ENCODE results near the gene SLC13A1.
"Not testable (repeated sequence)": the region's sequence is repeated elsewhere in the genome, so short reads cannot be mapped to it uniquely, and the experiment has no call there.

SLC13A1 gene

DNA sequence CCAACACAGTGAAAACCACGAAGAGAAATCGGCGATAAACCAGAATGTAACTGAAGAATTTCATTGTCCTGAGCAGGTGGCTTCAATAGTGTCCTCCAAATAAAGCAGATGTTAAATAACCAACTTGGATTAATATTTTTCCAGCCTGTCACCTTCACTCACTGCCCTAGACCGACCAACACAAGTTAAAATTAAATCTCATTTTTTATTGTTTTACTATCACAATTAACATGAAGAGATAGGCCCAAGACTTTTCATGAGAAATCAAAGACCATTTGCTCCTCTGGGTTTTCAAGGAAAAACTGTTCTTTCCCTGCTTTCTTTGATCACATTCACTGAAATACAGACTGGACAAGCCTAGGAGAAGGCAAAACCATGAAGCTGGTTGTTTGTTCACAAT is at the start of gene SLC13A1:
SLC13A1 (minus strand) TSS at position 87 of the 400 bp plus-strand sequence; CDS start at position 64, 23 bp downstream.
- DNase-seq (ENCODE audit: low spot score), result no peak

DNA sequence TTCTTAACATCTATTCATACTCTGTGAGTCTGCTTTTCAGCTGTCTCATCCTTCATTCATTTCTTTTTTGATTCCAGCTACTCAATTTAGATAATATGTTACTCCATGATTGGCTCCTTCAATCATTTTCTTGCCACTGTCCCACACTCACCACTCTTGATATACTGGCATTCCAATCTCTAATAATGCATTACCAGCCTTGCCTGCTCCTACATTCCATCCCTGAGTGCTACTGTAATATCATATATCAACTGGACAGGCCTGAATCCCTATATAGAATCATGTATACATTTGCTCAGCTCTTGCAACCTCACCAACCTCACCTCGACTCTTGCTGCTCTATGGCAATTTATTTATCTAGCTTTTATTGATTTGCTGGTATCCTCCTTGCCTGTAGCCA is 45.0 kb upstream of the SLC13A1 start:
- no peak for DNase-seq (ENCODE audit: low spot score)

GRCh38 chr7:123242467-123243092 is 42.8 kb upstream of the SLC13A1 start:
- peak; percentile 64 for DNase-seq (ENCODE audit: low spot score)

GRCh38 chr7:123241809-123242208 is 42.0 kb upstream of the SLC13A1 start:
- no peak for DNase-seq (ENCODE audit: low spot score)

GRCh38 chr7:123231021-123232000 is 31.5 kb upstream of the SLC13A1 start:
- no peak for DNase-seq (ENCODE audit: low spot score)

- peak; percentile 14 for DNase-seq (ENCODE audit: low spot score)
Observed at GRCh38 chr7:123230603-123231002, 30.8 kb upstream of the SLC13A1 start.

DNA sequence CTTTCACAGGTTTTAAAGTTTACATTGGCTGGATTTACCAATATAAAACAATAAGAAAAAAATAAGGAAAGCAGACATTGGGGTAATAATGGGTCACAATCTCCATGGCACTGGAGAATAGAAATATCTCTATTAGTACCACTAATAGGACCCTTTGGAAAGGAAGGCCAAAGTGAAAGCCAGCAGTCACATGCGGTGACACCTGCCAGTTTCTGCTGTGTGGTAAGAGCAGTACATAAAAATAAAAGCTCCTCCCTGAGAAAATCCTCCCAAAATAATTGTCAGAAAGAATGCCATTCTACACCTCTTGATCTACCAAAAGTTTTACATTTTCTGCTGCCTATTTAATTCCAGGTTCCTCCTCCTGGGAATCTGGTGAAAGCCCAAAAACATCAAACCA is 30.4 kb upstream of the SLC13A1 start:
- no peak for DNase-seq (ENCODE audit: low spot score)

DNA sequence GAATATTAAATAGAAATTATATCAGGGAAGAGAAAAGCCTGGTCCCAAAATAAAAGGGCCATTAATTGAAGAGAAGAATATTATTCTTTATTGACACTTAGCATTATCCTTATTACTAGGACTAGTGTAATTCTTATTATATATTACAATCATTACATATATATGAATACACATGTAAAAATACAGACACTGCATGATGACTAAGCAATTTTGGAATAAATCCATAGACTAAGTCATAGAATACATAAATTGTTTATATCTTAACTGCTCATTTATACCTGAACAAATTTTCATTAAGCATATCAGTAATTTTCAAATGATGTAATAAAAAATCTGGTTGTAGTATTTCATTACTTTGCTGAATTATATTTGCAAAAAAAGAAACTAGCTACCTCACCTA is 29.7 kb upstream of the SLC13A1 start:
- DNase-seq (ENCODE audit: low spot score), result no peak

DNA sequence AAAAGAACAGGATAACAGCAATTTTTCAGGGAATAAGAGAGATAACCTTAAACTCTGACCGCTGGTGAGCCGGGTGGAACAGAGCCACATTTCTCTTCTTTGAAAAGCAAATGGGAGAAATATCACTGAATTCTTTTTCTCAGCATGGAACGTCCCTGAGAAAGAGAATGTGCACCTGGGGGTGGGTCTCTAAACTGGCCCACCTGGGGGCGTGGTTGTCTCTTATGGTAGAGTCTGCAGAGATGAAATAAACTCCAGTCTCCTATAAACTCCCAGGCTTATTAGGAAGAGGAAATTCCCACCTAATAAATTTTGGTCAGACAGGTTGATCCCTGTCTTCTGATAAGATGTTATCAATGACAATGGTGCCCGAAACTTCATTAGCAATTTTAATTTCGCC is 27.9 kb upstream of the SLC13A1 start:
- not testable (repeated sequence) for DNase-seq (ENCODE audit: low spot score)

DNA sequence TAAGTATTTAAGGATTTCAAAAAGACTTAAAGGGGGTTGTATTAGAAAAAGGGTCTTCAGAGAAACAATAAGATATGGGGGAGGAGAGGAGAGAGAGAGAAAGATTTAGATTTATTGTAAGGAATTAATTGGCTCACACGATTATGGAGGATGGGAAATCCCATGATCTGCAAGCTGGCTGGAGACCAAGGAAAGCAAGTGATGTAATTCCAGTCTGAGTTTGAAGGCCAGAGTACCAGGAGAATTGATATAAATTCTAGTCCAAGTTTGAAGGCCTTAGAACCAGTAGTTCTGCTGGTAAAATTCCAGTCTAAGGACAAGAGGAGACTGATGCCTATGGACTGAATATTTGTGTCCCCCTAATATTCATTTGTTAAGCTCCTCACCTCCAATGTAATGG is 20.6 kb upstream of the SLC13A1 start:
- peak; percentile 19 for DNase-seq (ENCODE audit: low spot score)

GRCh38 chr7:123218866-123219265 is 19.1 kb upstream of the SLC13A1 start:
- no peak for DNase-seq (ENCODE audit: low spot score)

GRCh38 chr7:123216825-123217224 is 17.1 kb upstream of the SLC13A1 start:
- no peak for DNase-seq (ENCODE audit: low spot score)

- no peak for DNase-seq (ENCODE audit: low spot score)
Observed at GRCh38 chr7:123215350-123215749, 15.6 kb upstream of the SLC13A1 start.

DNA sequence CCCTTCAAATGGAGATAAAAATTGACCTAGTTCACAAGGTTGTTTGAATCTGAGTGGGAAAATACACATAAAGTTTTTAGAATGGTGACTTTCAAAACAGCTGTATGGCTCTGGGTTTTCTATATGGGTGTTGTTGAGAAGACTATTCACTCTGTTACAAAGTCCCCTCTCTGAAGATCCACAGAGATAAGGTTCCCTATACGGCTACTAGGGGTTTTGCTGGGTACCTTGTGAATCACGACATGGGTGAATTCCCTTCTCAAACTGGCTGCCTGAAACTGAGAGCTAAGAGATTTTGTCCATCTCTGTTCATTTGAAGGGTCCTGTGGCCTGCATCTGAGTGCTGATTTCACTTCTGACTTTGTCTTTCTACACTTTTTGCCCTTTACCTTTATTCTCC is 11.8 kb upstream of the SLC13A1 start:
- DNase-seq (ENCODE audit: low spot score), result no peak

DNA sequence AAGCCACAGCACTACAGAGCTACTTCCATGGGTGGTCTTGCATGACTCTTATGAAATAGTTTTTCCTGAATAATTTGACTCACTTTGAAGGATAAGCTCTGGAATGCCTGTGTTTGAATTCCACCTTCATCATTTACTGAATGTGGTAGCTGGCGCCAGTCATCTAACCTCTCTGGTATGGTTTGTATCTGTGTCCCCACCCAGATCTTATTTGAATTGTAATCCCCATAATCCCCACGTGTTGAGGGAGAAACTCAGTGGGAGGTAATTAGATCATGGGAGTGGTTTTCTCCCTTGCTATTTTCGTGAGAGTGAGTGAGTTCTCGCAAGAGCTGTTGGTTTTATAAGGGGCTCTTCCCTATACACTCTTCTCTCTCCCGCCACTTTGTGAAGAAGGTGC is 11.2 kb upstream of the SLC13A1 start:
- DNase-seq (ENCODE audit: low spot score), result no peak

DNA sequence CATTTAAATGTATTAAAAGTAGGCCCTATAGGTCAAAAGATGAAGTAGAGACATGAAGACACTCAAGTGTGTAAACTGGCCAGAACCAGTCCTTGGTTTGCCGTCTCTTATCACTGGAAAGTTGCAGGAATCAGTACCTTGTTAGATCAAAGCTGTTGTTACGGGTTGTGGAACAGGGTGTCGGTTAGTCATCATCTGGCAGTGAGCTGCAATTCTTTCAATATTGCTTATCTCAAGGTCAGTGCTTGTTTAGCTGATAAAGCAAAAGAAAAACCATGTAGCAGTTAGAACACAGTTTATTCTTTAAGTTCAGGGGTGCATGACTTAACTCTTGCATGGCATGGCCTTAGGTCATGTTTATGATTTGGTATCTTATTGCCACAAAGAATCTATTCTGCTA is 10.0 kb upstream of the SLC13A1 start:
- no peak for DNase-seq (ENCODE audit: low spot score)

DNA sequence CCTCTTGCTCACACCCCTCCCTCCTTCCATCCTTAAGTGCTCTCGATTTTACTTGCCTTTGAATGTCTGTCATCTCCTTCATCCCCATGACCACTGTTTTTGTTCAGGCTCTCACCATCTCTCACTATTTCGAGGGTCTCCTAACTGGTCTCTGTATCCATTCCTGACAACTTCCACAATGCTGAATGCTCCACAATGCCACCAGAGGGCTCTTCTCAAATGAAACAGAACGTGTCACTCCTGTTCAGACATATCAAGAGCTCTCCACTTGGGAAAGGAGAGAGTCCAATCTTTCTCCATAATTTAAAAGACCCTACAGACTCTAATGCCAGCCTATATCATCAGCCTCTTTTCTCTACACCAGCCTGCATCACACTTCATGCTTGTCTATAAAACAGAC is 9.0 kb upstream of the SLC13A1 start:
- DNase-seq (ENCODE audit: low spot score), result no peak

- DNase-seq (ENCODE audit: low spot score), result peak; percentile 27
Observed at GRCh38 chr7:123204206-123204835, 4.6 kb upstream of the SLC13A1 start.

DNA sequence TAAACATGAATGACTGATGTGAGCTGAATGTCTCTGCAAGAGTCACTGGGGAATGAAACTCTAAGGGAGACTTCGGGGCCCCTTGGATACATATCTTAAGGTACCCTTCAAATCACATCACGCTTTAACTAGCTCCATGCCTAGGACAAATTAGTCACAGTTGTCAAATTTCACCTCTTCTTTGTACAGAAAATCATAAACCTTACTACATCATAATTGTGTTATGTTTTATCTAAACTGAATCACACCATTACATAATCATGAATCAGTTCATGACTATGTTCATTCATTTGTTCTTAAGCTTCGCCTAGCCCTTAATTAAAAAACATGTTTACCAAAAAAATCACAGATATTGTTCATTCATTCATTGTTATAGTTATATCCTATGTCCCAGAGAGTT is 2.1 kb upstream of the SLC13A1 start:
- no peak for DNase-seq (ENCODE audit: low spot score)

DNA sequence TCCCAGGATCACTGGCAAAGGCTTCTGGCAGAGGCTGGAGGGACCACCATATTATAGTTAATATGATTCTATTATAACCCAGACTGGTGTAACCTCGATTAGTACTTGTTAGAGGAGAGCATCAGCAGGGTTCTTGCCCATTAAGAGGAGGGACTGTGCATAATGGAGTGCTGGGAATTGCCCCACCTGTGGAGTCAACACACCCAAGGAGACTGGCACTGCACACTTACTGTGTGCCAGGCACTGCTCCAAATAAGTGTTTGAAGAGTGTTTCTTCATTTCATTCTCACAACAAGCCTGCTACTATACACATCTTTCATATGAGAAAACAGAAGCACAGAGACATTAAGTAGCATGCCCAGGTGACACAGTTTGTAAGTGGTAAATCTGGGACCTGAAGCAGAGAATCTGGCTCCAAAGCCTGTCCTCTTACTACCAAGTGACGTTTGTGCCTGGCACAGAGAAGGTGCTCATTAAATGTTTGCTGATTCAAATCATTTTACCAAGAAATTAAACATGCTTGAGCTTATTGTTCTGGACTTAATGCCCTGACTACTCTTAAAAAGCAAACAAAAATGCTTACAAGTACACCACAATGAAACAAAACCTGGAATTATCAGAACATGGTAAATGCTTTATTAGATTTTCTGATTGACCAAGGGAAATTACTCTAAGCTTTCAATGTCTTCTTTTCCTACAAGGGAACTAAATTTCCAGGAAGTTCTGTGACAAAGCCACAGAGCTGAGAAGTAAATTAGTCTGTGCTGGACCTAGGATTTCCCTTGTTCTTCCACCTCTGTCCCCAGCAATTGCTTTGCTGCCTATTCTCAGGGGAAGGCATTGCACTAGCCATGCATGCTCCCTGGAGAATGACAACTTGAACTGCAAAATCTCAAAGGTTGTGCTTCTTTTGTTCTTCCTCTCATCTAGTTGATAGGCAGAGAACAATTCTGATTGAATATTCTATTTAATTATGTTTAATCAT is 809 bp downstream of the SLC13A1 start:
- DNase-seq (ENCODE audit: low spot score), result no peak

DNA sequence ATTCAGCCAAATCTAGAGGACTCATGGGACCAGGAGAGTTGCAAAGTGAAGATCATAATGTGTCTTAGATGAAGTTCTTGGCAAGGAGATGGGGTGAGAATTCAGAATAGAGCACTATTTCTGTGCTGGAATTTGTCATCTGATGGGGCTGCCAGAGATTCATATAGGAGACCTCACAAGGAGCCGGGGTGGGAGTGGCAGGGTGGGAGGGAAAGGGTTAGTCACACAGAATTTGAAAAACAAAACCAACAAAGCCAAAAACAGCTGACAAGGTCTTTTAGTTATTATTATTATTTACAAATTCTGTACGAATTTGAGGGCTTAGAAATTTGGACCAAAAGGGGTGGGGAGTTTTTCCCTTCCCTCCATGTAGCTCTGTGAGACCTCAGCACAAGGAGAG is 1.7 kb downstream of the SLC13A1 start:
- no peak for DNase-seq (ENCODE audit: low spot score)

- DNase-seq (ENCODE audit: low spot score), result peak; percentile 23
Observed at GRCh38 chr7:123193235-123193634, 6.5 kb downstream of the SLC13A1 start.

All from kidney tubule cell (primary cell).